HG03066 (cell line): ENCODE data around the gene RSL1D1.
"Not testable (repeated sequence)": the region's sequence is repeated elsewhere in the genome, so short reads cannot be mapped to it uniquely, and the experiment has no call there.

Experiments
- ATAC-seq: cut with Tn5 transposase; IDR thresholded peaks from one replicate; pipeline ENCODE4 v1.9.1; 2021; ENCODE audit warnings: low read depth; ENCODE audit not compliant: unreplicated experiment

RSL1D1 gene

DNA sequence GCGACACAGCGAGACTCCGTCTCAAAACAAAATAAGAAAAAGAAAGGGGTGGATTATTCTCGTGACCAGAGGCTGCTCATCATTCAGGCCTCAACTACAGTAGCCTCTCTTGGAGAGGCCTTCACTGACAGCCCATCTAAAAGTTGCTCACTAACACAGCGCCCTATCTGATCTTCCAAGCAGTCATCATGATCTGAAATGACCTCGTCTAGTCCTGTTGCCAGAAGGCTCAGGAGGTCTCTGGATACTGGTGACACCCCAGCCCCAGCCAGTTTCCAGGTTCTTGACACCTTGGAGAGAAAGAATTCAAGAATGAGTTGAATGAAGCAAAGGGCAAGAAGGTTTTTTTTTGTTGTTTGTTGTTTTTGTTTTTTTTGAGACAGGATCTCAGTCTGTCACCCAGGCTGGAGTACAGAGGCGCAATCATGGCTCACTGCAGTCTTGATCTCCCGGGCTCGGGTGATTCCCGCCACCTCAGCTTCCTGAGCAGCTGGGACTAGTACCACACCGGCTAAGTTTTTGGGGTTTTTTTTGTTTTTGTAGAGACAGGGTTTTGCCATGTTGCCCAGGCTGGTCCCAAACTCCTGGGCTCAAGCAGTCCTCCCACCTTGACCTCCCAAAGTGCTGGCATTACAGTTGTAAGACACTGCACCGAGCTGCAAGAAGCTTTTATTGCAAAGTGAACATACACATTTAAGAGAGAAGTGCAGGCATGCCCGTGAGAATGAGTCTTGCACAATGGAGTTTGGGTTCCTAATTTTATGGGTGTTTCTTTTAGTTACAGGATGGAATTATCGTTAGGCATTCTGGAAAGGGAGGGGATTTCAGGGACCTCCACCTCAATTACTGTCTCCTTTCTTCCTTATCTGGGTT is 51.6 kb downstream of the RSL1D1 start:
- ATAC-seq, result no peak

DNA sequence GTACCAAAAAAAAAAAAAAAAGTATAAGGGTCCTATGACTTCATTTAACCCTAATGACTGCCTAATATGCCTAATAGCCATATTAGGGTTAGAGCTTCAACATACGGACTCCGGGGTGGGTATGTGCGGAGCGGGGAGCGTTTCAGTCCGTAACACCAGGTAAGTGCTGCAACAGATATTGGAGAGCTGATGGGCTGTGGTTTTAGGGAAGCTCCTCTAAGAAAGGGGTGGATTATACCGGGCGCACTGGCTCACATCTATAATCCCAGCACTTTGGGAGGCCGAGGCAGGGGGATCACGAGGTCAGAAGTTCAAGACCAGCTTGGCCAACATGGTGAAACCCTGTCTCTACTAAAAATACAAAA is 52.3 kb downstream of the RSL1D1 start:
- ATAC-seq, result no peak

DNA sequence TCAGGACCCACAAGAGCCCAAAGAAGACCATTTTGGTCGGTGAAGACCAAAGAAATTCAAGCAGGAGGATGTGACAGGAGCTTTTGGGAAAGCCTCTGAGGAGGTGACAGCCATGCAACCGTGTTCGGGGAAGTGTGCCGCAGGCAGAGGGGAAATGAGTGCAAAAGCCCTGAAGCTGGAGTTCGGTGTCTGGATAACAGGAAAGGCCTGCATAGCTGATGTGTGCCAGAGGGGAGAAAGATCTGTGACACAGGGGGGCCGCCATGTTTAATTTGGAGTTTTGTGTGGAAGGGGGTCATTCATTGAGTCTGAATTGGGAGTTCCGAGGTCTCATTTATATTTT is 53.4 kb downstream of the RSL1D1 start:
- no peak for ATAC-seq

DNA sequence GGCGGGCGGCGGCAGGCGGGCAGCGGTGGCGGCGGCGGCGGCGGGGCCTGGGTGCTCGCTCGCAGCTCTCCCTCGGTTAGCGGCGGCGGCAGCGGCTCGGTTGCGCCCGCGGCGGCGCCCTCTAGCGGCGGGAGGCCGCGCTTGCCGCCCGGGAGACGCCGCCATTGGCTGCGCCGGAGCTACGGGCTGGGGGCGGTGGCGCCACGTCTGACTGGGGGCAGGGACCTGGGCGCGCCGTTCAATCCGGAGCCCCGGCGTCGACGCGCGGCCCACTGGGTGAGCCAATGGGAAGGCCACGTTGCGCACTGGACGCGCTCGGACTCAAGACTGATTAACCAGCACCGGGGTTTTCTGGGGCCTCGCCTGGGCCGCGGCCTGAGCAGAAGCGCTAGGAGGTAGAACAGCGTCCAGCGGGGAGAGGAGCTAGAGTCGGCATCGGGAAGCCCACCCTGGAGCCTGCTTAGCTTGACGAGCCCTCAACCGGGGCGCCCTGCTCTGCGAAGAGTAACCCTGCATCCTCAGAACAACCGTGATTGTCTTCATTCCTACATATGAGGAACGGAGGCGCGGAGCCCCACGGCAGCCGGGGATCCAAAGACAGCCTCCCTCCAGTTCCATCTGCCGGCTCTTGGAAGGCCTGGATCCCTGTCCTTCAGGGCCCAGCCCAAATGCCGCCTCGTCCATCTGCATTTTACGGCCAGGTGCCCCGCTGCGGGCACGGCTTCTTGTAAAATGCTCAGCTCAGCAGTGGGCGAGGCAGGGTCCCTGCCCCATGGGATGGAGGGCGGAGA is 54.0 kb downstream of the RSL1D1 start, which contains the start of gene ZC3H7A:
Gene ZC3H7A, minus strand, starts transcription at position 93 of the 791 bp plus-strand sequence. CDS start 14,904 bp downstream, outside the sequence.
- peak; percentile 84 for ATAC-seq

DNA sequence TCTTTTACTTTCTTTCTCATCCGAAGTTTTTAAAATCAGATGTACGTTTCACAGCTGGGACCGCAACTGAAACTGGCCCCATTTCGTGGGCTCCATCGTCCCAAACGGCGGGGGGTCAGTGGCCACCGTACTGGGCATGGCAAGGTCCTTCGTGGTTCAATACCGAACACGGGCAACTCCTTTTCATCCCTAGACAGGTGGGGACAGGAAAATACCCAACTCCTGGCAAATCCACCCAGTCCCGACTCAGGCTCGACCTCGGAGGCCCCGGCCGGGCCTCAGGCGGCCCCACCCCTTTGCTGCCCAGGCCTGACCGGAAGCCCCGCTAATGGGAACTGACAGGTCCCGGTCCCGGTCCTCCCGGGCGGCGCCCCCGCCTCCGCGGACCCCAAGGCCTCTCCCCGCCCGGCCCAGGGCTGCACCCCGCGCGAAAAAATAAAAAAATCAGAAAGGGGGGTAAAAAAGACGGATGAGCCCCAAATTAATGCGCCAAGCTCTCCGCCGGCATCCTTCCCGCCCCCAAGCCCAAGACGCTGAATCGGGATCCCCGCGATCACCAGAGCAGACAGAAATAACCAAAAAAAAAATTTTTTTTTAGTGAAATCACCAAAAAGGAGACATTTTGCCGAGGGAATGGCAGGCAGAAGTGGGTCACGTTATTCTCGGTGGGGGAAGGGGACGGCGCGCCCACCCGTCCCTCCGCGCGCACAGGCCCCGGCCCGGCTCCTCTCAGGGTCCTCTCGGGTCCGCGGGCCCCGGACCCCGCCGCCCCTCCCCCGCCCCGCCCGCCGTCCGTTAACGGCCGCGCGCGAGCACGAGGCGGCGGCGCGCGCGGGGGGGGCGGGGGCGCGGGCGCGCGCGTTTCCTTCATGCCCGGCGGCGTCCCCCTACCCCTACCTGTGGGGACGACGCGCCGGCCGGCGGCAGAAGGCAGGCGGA is 54.8 kb downstream of the RSL1D1 start:
- ATAC-seq, result peak; percentile 3

DNA sequence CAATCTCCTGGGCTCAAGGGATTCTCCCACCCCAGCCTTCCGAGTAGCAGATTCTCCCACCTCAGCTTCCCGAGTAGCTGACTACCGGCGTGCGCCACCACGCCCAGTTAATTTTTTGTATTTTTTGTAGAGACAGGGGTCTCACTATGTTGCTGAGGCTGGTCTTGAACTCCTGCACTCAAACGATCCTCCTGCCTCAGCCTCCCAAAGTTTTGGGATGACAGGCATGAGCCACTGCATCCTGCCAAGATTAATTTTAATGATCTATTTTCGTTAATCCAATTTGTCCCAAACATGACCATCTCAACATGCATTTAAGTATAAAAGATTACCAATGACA is 55.5 kb downstream of the RSL1D1 start:
- ATAC-seq, result no peak

DNA sequence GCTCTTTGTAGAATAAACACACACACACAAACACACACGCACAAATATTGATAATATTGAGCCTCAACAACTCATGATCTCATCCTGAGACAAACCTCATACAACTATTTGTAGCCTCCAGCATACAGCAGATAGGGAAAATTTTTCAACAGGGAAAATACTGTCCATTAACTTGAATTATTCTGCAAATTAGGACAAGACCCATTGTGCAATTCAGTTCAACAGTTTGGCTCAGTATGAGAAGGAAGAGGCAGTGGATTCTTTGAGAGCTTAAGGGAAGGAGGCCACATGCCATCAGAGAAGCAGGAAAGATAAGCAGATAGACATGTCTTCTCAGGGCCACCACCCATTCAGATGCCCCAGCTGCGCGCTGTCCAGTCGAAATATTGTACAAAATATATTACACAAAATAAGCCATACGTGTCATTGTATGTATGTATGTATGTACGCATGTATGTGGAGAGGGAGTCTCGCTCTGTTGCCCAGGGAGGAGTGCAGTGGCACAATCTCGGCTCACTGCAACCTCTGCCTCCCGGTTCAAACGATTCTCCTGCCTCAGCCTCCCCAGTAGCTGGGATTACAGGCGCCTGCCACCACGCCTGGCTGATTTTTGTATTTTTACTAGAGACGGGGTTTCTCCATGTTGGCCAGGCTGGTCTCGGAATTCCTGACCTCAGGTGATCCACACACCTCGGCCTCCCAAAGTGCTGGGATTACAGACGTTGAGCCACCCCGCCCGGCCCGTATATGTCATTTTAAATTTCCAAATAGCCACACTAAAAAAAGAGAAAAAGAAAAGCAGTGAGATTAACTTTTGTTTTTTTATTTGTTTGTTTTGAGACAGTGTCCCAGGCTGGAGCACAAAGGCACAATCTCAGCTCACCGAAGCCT is 56.1 kb downstream of the RSL1D1 start:
- ATAC-seq, result no peak

DNA sequence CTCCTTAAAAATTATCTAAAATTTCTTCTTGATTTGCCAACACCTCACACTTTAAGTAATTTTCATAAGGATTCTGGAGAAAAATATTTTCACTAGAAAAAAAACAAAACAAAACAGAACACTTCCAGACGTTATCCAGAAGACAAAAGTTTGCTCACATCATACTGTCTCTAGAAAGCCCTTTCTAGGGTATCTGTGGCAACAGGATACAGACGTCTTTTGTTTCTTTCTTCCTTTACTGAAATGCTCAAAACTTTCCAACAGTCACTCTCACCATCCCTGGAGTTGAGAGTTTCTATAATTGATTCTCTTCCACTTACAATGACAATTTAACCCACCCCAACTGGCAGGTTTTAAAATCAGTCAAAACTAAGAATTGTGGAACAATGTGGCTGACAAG is 56.9 kb downstream of the RSL1D1 start:
- ATAC-seq, result no peak

DNA sequence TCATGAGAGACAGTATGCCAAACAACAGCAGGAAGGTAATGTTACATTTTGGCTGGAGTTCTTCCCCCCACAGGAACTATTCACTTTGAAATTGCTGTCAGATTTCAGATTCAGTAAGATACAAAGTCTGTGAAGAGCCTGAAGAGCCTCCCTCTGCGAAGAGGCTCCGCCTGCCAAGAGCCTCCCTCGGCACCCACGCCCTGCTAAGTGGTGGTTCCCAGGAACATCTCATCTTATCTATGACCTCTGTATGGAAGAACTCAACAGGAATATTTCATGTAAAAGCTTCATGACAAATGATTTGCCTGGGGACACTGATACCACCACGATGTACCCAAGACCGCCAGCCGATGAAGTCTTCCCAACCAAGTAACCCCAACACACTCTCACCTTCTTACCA is 57.5 kb downstream of the RSL1D1 start:
- ATAC-seq, result no peak

DNA sequence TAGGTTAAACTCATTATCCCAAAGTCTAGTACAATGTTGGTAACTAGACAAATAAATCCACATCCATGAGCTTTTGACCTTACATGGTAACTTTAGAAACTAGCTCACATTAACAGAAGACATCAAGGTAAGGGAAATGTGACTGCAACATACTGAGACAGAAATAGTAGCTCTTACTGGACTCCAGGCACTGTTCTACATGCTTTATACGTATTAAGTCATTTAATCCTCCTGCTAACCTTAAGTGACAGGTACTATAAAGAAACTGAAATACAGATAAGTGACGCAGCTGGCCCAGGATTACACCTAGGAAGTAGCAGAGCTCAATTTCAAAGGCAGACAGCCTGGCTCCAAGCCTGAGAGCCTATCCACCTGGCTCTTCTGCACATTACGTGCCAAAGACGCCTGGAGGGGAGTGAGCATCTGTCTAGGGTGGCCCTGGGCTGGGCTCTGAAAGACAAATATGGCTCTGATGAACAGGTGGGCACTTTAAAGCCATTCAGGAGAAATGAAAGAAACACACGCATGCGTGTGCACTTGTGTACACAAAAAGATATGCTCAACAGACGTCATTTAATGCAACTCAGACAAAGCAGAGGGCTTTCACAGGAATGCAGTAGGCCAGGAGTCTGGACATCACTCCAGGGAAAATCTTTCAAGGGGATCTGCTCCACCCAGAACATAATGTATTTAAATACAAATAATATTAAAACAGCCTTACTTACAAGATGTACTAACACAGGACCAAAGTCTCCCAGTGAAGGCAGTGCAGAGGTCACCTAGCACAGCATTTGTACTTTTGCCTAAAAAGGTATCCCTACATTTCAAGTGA is 58.7 kb downstream of the RSL1D1 start:
- no peak for ATAC-seq

DNA sequence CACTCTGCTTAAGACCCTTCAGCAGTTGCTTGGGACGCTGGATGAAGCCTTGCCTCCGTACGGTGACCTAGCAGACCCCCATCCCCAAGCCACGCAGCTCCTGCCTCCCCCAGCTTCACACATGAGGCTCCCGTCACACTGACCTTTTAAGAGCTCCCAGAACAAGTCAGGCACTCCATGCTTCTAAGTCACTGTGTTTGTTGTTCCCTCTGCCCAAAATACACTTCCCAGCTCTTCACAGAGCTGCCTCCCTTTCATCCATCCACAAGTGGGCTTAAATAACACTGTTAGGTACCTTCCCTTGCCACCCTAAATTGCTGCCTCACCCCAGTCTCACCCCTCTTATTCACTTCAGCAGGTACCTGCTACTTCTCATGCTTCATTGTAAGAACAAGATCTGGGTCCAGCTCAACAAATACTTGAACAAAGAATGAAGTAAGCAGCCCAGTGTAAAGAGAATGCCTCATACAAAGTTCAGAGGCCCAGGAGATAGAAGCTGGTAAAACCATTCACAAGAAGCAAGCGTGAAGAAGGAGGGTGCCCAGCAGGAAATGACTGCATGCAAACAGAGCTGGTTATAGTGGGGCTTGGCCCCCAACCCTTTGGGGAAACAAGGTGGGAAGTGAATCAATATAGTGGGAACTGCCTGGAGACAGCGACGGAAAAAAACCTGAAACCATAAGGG is 60.1 kb downstream of the RSL1D1 start:
- ATAC-seq, result no peak

DNA sequence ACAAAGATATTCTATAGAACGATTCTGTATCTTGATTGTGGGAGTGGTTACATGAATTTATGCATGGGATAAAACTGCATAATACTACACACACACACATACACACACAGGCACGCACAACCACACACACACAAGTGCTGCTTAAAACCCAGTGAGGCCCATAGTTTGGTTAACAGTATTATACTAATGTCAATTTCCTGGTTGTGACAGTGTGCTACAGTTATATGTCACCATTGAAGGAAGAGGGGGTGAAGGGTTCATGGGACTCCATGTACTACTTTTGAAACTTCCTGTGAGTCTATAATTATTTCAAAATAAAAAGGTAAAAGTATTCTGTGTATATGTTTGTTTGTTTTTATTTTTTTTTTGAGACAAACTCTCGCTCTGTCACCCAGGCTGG is 62.4 kb downstream of the RSL1D1 start:
- no peak for ATAC-seq

DNA sequence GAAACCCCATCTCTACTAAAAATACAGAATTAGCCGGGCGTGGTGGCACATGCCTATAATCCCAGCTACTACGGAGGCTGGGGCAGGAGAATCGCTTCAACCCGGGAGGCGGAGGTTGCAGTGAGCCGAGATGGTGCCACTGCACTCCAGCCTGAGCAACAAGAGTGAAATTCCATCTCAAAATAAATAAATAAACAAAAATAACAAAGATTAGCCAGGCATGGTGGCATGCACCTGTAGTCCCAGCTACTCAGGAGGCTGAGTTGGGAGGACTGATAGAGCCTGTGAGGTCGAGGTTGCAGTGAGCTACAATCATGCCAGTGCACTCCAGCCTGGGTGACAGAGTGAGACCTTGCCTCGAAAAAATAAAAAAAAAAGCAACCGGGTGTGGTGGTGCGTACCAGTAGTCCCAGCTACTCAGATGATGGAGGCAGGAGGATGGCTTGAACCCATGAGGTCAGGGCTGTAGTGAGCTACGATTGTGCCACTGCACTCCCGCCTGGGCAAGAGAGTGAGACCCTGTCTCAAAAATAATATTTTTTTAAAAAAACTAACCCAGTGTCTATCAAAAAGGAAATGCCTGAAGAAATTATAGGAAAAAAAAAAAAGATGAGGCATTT is 66.3 kb downstream of the RSL1D1 start:
- not testable (repeated sequence) for ATAC-seq

DNA sequence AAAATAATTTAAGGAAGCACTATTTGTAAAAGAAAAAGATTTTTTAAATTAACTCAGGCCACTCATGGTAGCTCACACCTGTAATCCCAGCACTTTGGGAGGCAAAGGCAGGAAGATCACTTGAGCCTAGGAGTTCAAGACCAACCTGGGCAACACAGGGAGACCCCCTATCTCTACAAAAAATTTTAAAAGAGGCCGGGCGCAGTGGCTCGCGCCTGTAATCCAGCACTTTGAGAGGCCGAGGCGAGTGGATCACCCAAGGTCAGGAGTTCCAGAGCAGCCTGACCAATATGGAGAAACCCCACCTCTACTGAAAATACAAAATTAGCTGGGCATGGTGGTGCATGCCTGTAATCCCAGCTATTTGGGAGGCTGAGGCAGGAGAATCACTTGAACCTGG is 67.0 kb downstream of the RSL1D1 start:
- not testable (repeated sequence) for ATAC-seq

DNA sequence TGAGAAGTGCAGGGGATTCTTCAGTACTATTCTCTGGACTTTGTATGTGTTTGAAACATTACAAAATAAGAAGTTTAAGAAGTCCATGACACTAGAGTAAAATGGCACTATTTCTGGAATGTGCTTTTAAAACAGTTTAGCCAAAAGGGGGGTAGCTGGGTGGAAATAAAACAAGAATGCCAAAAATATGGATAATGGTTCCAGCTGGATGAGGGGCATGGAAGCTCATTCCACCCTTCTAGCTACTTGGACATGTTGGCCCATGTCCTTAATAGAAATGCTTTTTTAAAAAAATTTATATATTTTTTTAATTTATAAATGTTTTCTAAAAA is 67.3 kb downstream of the RSL1D1 start:
- no peak for ATAC-seq
